SK-N-SH treated with all-trans-retinoic acid at 6 μM for 48 hours (cell line): Measurements from ENCODE around the gene RPL19.

Experiments used
- ATAC-seq: fragments of 200-7000 bp; cut with Tn5 transposase; 3 replicates; pipeline ENCODE4 v1.9.1; 2020; ENCODE audit warnings: mild to moderate bottlenecking, moderate library complexity
- ARNTL ChIP-seq: fragments of 450-650 bp; formaldehyde crosslinking; IDR thresholded peaks from 2 replicates; pipeline ENCODE4 v1.5.0; 2020; ENCODE audit warnings: low read depth, mild to moderate bottlenecking, moderate library complexity, borderline replicate concordance
- BACH2 ChIP-seq: fragments of 250-450 bp; sonication (Bioruptor Pico); IDR thresholded peaks from 2 replicates; pipeline ENCODE4 v1.9.0; 2021; ENCODE audit warnings: mild to moderate bottlenecking, borderline replicate concordance
- CSDC2 ChIP-seq: fragments of 250-450 bp; sonication (Bioruptor Pico); IDR thresholded peaks from 2 replicates; pipeline ENCODE4 v1.5.0; 2020; ENCODE audit warnings: mild to moderate bottlenecking, moderate library complexity
- CSRNP3 ChIP-seq: fragments of 250-450 bp; sonication (Bioruptor Pico); IDR thresholded peaks from 2 replicates; pipeline ENCODE4 v1.5.1; 2021; ENCODE audit warnings: mild to moderate bottlenecking, moderate library complexity
- ESRRG ChIP-seq: fragments of 250-450 bp; sonication (Bioruptor Pico); IDR thresholded peaks from 2 replicates; pipeline ENCODE4 v1.6.1; 2021; ENCODE audit warnings: mild to moderate bottlenecking
- GLIS3 ChIP-seq: fragments of 250-450 bp; sonication (Bioruptor Pico); IDR thresholded peaks from 2 replicates; pipeline ENCODE4 v1.5.0; 2020; ENCODE audit warnings: mild to moderate bottlenecking, moderate library complexity
- ISL1 ChIP-seq: fragments of 250-450 bp; sonication (Bioruptor Pico); IDR thresholded peaks from 2 replicates; pipeline ENCODE4 v2.1.2; 2022; ENCODE audit warnings: mild to moderate bottlenecking, moderate library complexity
- PATZ1 ChIP-seq: fragments of 250-450 bp; sonication (Bioruptor Pico); IDR thresholded peaks from 2 replicates; pipeline ENCODE4 v1.8.0; 2020; ENCODE audit warnings: mild to moderate bottlenecking, moderate library complexity, borderline replicate concordance
- PPARA ChIP-seq: fragments of 250-450 bp; sonication (Bioruptor Pico); IDR thresholded peaks from 2 replicates; pipeline ENCODE4 v1.5.0; 2020; ENCODE audit warnings: mild to moderate bottlenecking, borderline replicate concordance
- RARB ChIP-seq: fragments of 250-450 bp; sonication (Bioruptor Pico); IDR thresholded peaks from 2 replicates; pipeline ENCODE4 v1.8.0; 2021; ENCODE audit warnings: mild to moderate bottlenecking, moderate library complexity
- SNAI2 ChIP-seq: fragments of 250-450 bp; sonication (Bioruptor Pico); IDR thresholded peaks from 2 replicates; pipeline ENCODE4 v1.5.0; 2020; ENCODE audit warnings: mild to moderate bottlenecking, moderate library complexity
- TCF4 ChIP-seq: fragments of 250-450 bp; sonication (Bioruptor Pico); IDR thresholded peaks from 2 replicates; pipeline ENCODE4 v1.8.0; 2021; ENCODE audit warnings: mild to moderate bottlenecking, moderate library complexity, borderline replicate concordance
- TSHZ2 ChIP-seq: fragments of 250-450 bp; sonication (Bioruptor Pico); IDR thresholded peaks from 2 replicates; pipeline ENCODE4 v1.5.0; 2020; ENCODE audit warnings: mild to moderate bottlenecking, moderate library complexity
- ZC3H10 ChIP-seq: fragments of 250-450 bp; sonication (Bioruptor Pico); IDR thresholded peaks from 2 replicates; pipeline ENCODE4 v1.5.1; 2021; ENCODE audit warnings: mild to moderate bottlenecking, moderate library complexity
- ZFP3 ChIP-seq: fragments of 250-450 bp; sonication (Bioruptor Pico); IDR thresholded peaks from 2 replicates; pipeline ENCODE4 v1.5.0; 2020; ENCODE audit warnings: mild to moderate bottlenecking, moderate library complexity
- ZFP30 ChIP-seq: fragments of 450-650 bp; formaldehyde crosslinking; IDR thresholded peaks from 2 replicates; pipeline ENCODE4 v1.5.0; 2022; ENCODE audit warnings: mild to moderate bottlenecking, moderate library complexity
- ZNF565 ChIP-seq: fragments of 450-650 bp; formaldehyde crosslinking; conservative IDR thresholded peaks from 2 replicates; pipeline ENCODE4 v1.5.0; 2020; ENCODE audit warnings: low read depth, mild to moderate bottlenecking, moderate library complexity
- ZNF70 ChIP-seq: fragments of 450-650 bp; formaldehyde crosslinking; IDR thresholded peaks from 2 replicates; pipeline ENCODE4 v1.5.0; 2020; ENCODE audit warnings: mild to moderate bottlenecking, moderate library complexity
- ZNF8 ChIP-seq: fragments of 450-650 bp; formaldehyde crosslinking; IDR thresholded peaks from 2 replicates; pipeline ENCODE4 v1.5.0; 2020; ENCODE audit warnings: mild to moderate bottlenecking, moderate library complexity
- TF ChIP-seq, protein P1 (sequence below): fragments of 250-450 bp; sonication (Bioruptor Pico); IDR thresholded peaks from 2 replicates; pipeline ENCODE4 v1.5.1; 2020; ENCODE audit warnings: low read depth, mild to moderate bottlenecking, moderate library complexity
- TF ChIP-seq, protein P2 (sequence below): fragments of 250-450 bp; sonication (Bioruptor Pico); IDR thresholded peaks from 2 replicates; pipeline ENCODE4 v1.8.0; 2021; ENCODE audit warnings: low read depth, mild to moderate bottlenecking, moderate library complexity, borderline replicate concordance

RPL19 gene

GRCh38 chr17:39210093-39210434, 10.0 kb downstream of the RPL19 start (continued):
- no peak for TF ChIP-seq ZNF70
- TF ChIP-seq, all 23 proteins: peak for 0

DNA sequence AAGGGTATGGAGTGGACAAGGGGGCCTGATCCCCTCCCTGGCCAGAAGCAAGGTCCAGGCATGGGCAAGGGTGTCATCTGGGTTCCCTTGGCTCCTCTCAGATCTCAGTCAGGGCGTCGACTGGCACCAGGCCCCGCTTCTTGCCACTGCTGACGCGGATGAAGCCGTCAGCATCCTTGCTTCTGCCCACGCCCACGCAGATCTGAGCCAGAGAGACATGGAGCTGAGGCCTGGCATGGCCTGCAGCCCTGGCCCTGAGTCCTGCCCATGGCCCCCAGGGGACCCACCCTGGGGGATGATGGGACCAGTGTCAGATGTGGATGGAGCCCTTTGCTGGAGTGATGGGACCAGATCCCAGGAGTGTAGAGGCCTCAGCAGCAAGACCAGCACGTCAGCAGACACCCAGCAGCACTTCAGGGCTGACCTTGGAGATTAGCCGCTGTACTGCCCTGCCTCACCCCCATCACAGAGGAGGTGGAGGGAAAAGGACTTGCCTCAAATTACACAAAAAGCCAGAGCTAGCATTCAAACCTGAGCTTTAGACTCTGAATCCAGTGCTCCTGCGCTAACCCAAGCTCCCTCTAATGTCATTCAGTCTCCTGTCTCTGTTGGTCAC, 12.2 kb downstream of the RPL19 start:
- no peak for ATAC-seq
- no peak for TF ChIP-seq ISL1 (CRISPR knock-in tag)
- TF ChIP-seq RARB (CRISPR knock-in tag), result no peak
- TF ChIP-seq ZNF8 (CRISPR knock-in tag), result no peak
- no peak for TF ChIP-seq ZNF70
- TF ChIP-seq ZC3H10 (CRISPR knock-in tag), result no peak
- TF ChIP-seq, protein P1, sequence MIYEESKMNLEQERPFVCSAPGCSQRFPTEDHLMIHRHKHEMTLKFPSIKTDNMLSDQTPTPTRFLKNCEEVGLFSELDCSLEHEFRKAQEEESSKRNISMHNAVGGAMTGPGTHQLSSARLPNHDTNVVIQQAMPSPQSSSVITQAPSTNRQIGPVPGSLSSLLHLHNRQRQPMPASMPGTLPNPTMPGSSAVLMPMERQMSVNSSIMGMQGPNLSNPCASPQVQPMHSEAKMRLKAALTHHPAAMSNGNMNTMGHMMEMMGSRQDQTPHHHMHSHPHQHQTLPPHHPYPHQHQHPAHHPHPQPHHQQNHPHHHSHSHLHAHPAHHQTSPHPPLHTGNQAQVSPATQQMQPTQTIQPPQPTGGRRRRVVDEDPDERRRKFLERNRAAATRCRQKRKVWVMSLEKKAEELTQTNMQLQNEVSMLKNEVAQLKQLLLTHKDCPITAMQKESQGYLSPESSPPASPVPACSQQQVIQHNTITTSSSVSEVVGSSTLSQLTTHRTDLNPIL, result no peak
- no peak for TF ChIP-seq TCF4 (CRISPR knock-in tag)
- no peak for TF ChIP-seq TSHZ2
- TF ChIP-seq ZFP30 (CRISPR knock-in tag), result no peak
- no peak for TF ChIP-seq PPARA

GRCh38 chr17:39212841-39213480, 12.9 kb downstream of the RPL19 start:
- no peak for ATAC-seq
- TF ChIP-seq ARNTL (CRISPR knock-in tag) (no peak), RARB (CRISPR knock-in tag) (no peak), ZFP3 (no peak), PATZ1 (CRISPR knock-in tag) (no peak), ZNF565 (CRISPR knock-in tag) (no peak), CSDC2 (no peak), ESRRG (CRISPR knock-in tag) (no peak), SNAI2 (CRISPR knock-in tag) (no peak), CSRNP3 (no peak), TCF4 (CRISPR knock-in tag) (no peak), GLIS3 (CRISPR knock-in tag) (no peak), TSHZ2 (no peak), ZNF70 (no peak), BACH2 (CRISPR knock-in tag) (no peak), ISL1 (CRISPR knock-in tag) (no peak)
- TF ChIP-seq, protein P2, sequence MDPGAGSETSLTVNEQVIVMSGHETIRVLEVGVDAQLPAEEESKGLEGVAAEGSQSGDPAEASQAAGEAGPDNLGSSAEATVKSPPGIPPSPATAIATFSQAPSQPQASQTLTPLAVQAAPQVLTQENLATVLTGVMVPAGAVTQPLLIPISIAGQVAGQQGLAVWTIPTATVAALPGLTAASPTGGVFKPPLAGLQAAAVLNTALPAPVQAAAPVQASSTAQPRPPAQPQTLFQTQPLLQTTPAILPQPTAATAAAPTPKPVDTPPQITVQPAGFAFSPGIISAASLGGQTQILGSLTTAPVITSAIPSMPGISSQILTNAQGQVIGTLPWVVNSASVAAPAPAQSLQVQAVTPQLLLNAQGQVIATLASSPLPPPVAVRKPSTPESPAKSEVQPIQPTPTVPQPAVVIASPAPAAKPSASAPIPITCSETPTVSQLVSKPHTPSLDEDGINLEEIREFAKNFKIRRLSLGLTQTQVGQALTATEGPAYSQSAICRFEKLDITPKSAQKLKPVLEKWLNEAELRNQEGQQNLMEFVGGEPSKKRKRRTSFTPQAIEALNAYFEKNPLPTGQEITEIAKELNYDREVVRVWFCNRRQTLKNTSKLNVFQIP, result no peak
